Anterior cingulate cortex (tissue), 58 donors: ENCODE data around the gene PLXDC1.
"Not testable (repeated sequence)": the region's sequence is repeated elsewhere in the genome, so short reads cannot be mapped to it uniquely, and the experiment has no call there.

Experiments
- DNase-seq, 58 donors: peaks; one replicate each; lab custom pipeline; 2025; lab: John Stamatoyannopoulos, UW

PLXDC1 gene

DNA sequence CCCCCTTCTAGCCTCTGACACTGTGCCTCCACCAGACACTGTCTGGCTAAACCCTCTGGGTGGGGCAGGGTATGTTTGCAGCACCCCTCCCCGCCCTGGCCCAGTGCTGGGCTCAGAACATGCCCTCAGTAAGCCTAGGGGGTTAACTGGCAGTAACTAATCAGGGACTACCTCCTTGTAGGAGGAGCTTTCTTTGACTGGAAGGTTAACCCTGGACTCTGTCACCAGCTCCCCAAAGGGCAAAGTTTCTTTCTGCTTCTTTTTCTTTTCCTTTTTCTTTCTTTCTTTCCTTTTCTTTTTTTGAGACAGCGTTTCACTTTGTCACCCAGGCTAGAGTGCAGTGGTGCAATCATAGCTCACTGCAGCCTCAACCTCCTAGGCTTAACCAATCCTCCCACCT is 76.8 kb downstream of the PLXDC1 start:
- no peak for DNase-seq

DNA sequence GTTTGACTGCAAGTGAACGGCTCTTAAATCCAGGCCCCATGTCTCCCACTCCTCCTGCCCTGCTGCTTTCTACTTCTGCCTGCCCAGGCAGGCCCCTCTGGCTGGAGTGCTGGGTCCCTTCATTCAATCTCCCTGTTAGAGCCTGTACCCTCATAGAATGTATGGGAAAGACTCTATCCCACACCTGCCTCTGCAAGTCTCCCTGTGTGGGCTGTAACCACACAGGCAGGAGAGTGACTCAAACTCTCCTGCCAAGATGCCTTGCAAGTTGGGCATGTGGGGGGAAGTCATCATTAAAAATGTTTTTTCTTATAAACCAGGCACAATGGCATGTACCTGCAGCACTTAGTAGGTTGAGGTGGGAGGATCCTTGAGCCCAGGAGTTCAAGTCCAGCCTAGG is 77.5 kb downstream of the PLXDC1 start:
- peak in 2 of 58 donors; percentile 8 to 20 for DNase-seq

DNA sequence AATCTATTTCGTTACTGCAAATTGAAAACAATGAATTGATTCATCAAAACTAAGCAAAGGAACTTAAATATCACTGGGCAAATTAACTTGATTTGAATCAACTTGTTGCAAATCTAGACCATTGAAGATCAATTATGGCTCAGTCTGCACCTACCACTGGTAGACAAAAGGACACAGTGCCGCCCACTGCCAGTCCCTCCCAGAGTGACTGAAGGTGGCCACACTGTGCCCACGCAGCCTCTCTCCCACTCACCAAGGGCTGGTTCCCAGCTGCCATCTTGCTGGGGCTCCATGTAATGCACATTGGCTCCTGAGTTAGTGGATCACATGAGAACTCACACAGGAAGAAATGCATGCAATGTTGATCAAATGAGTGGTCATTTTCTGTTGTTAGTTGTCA is 78.1 kb downstream of the PLXDC1 start:
- DNase-seq = no peak

DNA sequence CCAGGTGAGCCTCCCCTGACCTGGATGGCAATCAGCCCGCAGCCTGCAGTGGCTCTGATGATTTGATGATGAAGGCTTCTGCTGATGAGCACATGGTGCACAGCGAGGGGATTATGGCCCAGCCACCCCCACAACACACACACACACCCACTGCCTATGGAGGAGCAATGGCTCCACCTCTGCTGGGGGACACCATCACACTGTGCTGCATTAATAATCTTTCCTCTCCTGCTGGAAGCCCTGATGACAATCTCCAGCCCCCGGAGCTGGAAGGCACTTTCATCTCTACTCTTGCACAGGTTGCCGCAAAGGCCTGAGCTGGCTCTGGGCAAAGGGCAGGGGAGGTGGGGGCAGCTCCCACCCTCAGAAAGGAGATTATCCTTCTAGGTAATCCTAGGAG is 79.9 kb downstream of the PLXDC1 start:
- DNase-seq = no peak

DNA sequence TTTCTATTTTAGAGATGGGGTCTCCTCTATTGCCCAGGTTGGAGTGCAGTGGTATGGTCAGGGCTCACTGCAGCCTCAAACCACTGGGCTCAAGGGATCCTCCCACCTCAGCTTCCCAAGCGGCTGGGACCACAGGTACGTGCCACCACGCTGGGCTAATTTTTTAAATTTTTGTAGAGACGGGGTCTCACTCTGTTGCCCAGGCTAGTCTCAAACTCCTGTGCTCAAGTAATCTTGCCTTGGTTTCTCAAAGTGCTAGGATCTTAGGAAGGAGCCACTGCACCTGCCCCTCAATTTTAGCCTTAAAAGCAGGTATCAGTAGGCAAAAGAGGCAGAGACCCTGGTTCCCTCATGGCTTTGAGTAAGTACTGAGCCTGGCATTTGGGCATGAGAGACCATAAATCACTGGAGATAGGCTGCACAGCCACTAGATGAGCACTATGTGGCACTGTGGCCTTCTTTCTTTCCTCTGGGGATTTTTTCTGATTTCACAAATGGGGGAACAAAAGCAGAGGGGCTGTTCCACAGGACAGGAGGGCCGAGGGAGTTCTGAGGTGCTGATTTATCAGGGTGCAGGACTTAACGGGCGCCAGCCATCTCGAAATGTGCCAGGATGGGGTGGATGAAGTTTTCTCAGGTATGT is 82.2 kb downstream of the PLXDC1 start:
- DNase-seq = peak in 6 of 58 donors; percentile 4 to 23 (median 8)

DNA sequence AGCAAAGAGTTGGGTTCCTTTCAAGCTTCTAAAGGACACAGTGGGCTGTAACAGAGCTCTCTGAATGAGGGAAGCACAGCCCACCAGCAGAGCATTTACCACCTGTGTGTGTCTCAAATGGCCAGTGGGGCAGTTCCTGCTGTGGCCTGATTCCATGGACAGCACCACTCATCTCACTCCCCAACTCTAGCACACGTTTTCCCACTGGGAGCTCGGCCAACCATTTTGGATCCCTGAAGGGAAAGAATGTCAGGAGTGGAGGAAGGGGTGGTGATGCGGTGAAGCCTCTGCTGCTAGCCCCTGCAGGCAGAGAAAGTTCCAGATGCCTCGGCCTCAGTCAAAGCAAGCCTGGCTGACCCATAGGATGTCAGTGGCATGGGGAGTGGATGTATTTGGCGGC is 86.6 kb downstream of the PLXDC1 start:
- no peak for DNase-seq

DNA sequence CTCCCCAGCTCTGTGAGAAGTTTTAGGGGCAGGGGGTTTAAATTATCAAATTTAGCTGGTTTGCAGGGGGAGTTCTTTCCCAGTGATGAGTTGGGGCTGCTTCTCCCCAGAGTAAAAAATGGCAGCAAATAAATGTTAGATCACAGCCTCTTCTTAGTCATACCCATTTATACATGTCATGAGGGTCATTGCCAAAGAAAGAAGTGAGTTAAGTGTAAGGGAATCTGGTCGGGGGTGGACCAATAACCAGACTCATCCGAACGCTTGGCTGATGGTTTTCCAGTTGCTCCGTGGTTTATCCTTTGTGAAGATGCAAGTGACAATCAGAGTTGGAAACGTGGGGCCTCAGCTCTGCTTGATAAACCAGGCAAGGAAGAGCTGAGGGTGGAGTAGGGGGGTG is 87.1 kb downstream of the PLXDC1 start:
- no peak for DNase-seq

GRCh38 chr17:39063681-39064069 is 87.8 kb downstream of the PLXDC1 start:
- DNase-seq = no peak

- no peak for DNase-seq
These were observed 88.4 kb downstream of the PLXDC1 start for GRCh38 chr17:39062846-39063680.

DNA sequence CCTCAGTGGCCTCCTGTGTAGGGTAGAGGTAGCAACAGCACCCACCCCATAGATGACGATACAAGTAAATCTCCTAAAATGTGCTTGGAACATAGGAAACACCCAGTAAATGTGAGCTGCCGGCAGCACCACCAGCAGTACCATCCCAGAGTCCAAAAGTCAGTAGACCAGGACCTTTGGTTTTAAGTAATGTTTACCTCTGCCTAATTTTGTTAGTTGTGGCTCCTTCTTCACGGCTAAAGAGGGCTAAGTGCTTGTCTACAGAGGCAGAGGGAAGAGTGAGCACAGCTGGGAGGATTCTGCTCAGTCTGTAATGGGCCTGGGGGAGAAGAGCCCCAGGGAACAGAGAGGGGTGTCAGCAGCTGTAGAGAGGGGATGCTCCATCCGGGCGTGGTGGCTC is 92.9 kb downstream of the PLXDC1 start:
- DNase-seq = no peak

DNA sequence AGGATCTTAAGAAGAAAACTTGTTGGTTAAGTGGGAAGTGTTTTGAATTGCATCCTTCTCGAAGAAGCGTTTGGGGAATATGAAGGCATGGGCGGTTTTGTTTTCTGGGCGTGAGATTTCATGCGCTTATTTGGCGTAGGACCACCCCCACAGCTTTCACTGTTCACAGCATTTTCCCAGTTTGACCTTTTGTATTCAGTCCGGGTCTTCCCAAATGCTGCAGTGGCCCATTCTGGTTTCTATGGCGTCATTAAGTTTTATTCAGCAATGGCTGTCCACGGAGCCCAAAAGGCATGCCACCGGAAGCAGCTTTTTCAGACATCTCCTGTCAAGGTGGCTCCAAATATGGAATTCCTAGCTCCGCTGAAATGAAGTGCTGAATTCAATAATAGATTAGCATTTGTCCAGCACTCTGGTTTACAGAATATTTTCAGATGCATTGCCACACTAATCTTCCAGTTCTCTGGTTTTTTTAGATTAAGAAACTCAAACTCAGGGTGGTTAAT is 93.7 kb downstream of the PLXDC1 start:
- peak in 3 of 58 donors; percentile 4 to 29 (median 9) for DNase-seq

- DNase-seq = no peak
These were observed 97.3 kb downstream of the PLXDC1 start for GRCh38 chr17:39054111-39054645.

DNA sequence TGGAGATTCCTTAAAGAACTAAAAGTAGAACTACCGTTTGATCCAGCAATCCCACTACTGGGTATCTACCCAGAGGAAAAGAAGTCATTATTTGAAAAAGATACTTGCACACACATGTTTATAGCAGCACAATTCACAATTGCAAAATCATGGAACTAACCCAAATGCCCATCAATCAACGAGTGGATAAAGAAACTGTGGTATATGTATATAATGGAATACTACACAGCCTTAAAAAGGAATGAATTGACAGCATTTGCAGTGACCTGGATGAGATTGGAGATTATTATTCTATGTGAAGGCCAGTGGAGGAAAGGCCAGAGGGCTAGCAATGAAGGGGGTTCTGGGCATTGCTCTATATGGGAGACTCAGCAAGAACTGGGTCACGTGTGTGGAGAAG is 99.0 kb downstream of the PLXDC1 start:
- not testable (repeated sequence) for DNase-seq

DNA sequence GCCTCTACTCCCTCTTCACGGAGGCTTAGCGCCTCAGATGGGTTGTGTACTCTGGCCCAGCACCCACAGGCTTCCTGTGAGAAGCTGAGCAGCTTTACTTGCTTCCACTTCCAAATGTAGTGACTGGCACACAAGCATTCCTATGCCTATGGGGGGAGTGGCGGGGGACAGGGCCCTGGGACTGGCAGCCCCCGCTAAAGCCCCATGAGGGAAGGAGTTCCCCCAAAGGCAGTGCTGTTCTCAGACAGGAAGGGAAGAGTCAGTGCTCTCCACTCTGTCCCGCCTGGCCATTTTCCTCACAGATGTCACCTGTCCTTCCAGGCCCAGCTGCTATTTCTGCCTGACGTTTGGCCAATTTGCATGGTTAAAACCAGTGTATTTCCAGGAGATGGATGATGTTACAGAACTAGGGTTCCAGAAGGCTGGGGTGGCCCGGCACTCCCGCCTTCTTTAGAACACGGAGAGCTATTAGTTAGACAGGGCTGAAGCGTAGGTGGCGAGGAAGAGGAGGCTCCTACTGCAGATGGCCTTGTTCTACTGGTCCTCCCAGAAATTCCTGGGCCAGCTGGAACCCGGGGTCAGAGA is 100.3 kb downstream of the PLXDC1 start:
- DNase-seq = no peak

- DNase-seq = no peak
These were observed 105.3 kb downstream of the PLXDC1 start for GRCh38 chr17:39045948-39046679.

DNA sequence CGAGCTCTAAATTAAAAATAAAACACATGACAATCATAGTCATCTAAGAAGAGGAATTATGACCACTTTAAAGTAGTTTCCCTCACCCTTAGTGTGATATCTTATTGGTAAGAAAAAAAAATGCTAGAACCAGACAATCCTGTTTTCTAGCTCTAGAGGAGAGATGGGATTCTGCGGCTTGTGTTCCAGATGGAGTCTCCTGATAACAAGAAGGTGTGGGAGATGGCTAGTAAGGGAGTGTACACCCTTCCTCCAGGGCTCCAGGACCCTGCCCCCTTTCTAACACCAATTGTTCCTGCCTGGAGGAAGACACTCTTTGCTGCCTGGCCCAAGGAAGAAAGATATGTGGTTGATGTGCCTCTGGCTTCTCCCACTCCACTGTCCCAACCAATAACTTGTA is 115.4 kb downstream of the PLXDC1 start:
- no peak for DNase-seq

GRCh38 chr17:39035578-39035977 is 115.9 kb downstream of the PLXDC1 start:
- DNase-seq = not testable (repeated sequence)

DNA sequence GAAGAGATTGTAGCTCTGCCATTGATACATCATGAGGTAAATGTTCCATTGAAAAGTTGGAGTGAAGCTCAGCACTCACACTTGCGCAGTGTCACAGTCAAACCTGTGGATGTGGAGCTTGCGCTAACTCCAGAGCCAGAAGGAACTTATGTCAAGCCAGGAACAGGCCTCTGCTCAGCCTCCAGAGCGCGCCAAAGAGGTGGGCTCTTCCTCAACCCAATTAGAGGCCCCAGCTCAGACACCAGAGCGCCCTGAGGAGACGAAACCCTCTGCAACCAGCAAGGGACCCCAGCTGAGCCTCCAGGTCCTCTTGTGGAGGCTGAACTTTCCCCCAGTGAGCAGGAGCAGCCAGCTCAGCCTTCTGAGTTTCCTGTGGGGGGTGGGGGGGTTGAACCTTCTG is 122.7 kb downstream of the PLXDC1 start:
- DNase-seq = no peak

GRCh38 chr17:39027455-39028035 is 123.9 kb downstream of the PLXDC1 start:
- DNase-seq = peak in 1 of 58 donors; percentile 1

DNA sequence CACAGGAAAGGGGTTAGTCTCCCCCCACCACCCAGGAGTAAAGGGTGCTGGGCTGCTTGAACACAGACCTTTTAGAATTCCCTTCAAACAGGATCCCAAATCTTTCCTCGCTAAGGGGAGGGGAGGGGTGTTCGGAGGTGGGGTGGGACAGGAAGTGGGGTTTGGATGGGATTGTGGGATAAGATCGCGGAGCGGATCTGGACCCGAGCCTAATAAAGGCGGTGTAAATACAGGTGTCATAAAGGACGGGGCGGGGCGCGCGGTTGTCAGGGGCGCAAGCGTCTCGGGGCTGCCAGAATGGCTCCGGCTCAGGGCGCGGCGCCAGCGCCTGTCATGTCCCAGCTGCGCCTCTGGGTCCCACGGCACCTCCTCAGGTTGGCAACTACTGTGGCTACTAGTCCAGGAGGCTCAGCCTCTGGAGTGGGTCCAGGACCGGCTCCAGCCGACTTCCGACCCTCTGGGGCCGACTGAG is 124.4 kb downstream of the PLXDC1 start:
- peak in 16 of 58 donors; percentile 2 to 48 (median 12) for DNase-seq
